Liver (tissue), 9 donors: ENCODE data around the gene TEX19. TPM values are rescaled to one million over a fixed set of nuclear protein-coding genes. Genes with fewer than 3 reads are reported as not detected.

Experiments
- DNase-seq: peaks from one replicate; pipeline ENCODE4 v3.0.0-alpha.2; 2017; ENCODE audit warnings: low spot score
- H3K27ac ChIP-seq, 2 donors: one replicate each; pipeline ENCODE4 v1.7.0; 2013; ENCODE audit warnings: inconsistent platforms in 2 of 2, low read length in 2 of 2, control low read depth in 1 of 2, low read depth in 1 of 2, mild to moderate bottlenecking in 1 of 2
- H3K27me3 ChIP-seq, 4 donors: one replicate each; pipeline versions ENCODE4 v1.6.1 to v1.7.0; 2013; ENCODE audit warnings: low read length in 3 of 4, inconsistent platforms in 1 of 4, mild to moderate bottlenecking in 1 of 4, moderate library complexity in 1 of 4; ENCODE audit not compliant: control insufficient read depth in 4 of 4, insufficient read depth in 4 of 4
- H3K36me3 ChIP-seq, 4 donors: one replicate each; pipeline versions ENCODE4 v1.6.1 to v1.7.0; 2013; ENCODE audit warnings: low read length in 3 of 4, mild to moderate bottlenecking in 3 of 4, low read depth in 1 of 4, moderate library complexity in 1 of 4; ENCODE audit not compliant: control insufficient read depth in 4 of 4, insufficient read depth in 3 of 4
- H3K4me1 ChIP-seq, 4 donors: one replicate each; pipeline versions ENCODE4 v1.6.1 to v1.7.0; 2013; ENCODE audit warnings: low read length in 3 of 4, mild to moderate bottlenecking in 3 of 4, moderate library complexity in 1 of 4; ENCODE audit not compliant: control insufficient read depth in 4 of 4, insufficient read depth in 4 of 4
- H3K4me3 ChIP-seq, 3 donors: one replicate each; pipeline versions ENCODE4 v1.6.1 to v1.7.0; 2013; ENCODE audit warnings: low read length in 3 of 3, control low read depth in 1 of 3, low read depth in 1 of 3, mild to moderate bottlenecking in 1 of 3
- H3K9ac ChIP-seq, 2 donors: one replicate each; pipeline ENCODE4 v1.7.0; 2013; ENCODE audit warnings: low read length in 2 of 2, mild to moderate bottlenecking in 2 of 2, moderate library complexity in 2 of 2, control low read depth in 1 of 2, low read depth in 1 of 2
- H3K9me3 ChIP-seq, 4 donors: one replicate each; pipeline versions ENCODE4 v1.6.1 to v1.7.0; 2013; ENCODE audit warnings: low read length in 3 of 4; ENCODE audit not compliant: control insufficient read depth in 4 of 4
- CTCF ChIP-seq: fragments of 150-350 bp; IDR thresholded peaks from 2 replicates; pipeline ENCODE4 v1.5.1; 2017; ENCODE audit warnings: improper control_type of control experiment, low read depth, low read length; ENCODE audit not compliant: missing input control
- EGR1 ChIP-seq, 2 donors: IDR thresholded peaks; 2 replicates each; pipeline ENCODE4 v1.6.1; 2016 to 2018; ENCODE audit warnings: antibody characterized with exemption in 2 of 2, low read depth in 2 of 2
- FOXA2 ChIP-seq: IDR thresholded peaks from 2 replicates; pipeline ENCODE4 v1.6.1; 2016; ENCODE audit warnings: antibody characterized with exemption
- JUND ChIP-seq, 2 donors: IDR thresholded peaks; 2 replicates each; pipeline ENCODE4 v1.6.1; 2016; ENCODE audit warnings: antibody characterized with exemption in 2 of 2
- MAX ChIP-seq: IDR thresholded peaks from 2 replicates; pipeline ENCODE4 v1.6.1; 2016; ENCODE audit warnings: antibody characterized with exemption
- RAD21 ChIP-seq, 2 donors: IDR thresholded peaks; 2 replicates each; pipeline ENCODE4 v1.6.1; 2016; ENCODE audit warnings: antibody characterized with exemption in 2 of 2, mild to moderate bottlenecking in 2 of 2
- REST ChIP-seq: IDR thresholded peaks from 2 replicates; pipeline ENCODE4 v1.6.1; 2016; ENCODE audit warnings: antibody characterized with exemption, mild to moderate bottlenecking
- RXRA ChIP-seq, 2 donors: IDR thresholded peaks; 2 replicates each; pipeline ENCODE4 v1.6.1; 2017 to 2018; ENCODE audit warnings: antibody characterized with exemption in 2 of 2, mild to moderate bottlenecking in 1 of 2
- SP1 ChIP-seq: IDR thresholded peaks from 2 replicates; pipeline ENCODE4 v1.6.1; 2018; ENCODE audit warnings: antibody characterized with exemption, mild to moderate bottlenecking
- TAF1 ChIP-seq: conservative IDR thresholded peaks from 2 replicates; pipeline ENCODE4 v1.6.1; 2016; ENCODE audit warnings: antibody characterized with exemption, mild to moderate bottlenecking
- WGBS: extraction: QIAGEN DNeasy Blood & Tissue Kit; methylation state at CpG from one replicate; pipeline ENCODE4 v1.1.7; 2013; 5-methylcytosine and 5-hydroxymethylcytosine counted together
- polyA plus RNA-seq, 2 donors: library from polyadenylated mRNA; stranded (reverse) in 1 of 2; unstranded in 1 of 2; fragments of 200-250 nt in 1 of 2; fragments of >200 nt in 1 of 2; fragmentation: Nextera tagmentation in 1 of 2; extraction: Ambion mirVana in 1 of 2; gene quantifications; one replicate each; pipeline versions ENCODE4 v1.2.1 to v1.2.3, GENCODE V29; 2013 to 2015
- total RNA-seq, 2 donors: library from RNA; depleted of rRNA; stranded (reverse); fragments of >200 nt; gene quantifications; one replicate each; pipeline ENCODE4 v1.2.3, GENCODE V29; 2014
- donor health status: healthy.
- donor health status: healthy.
- donor health status: healthy.
- donor health status: healthy.
- donor health status: healthy.

Gene TEX19
- total and polyA plus RNA-seq, 4 donors = 0.14 TPM; not detected in 3

- H3K4me3 ChIP-seq = no peak overlapping the region
- no peaks in the 10 kb centered on the region for H3K27me3 ChIP-seq
- H3K9me3 ChIP-seq = no peaks in the 10 kb centered on the region
- TF ChIP-seq REST (peak; percentile 73), CTCF (peak; percentile 97), JUND (IDR thresholded peaks at IDR 0.05) (no peak), RAD21 (IDR thresholded peaks at IDR 0.05) (peak; percentile 91 to 98)
- H3K4me1 ChIP-seq = peaks cover 0 to 4% (median 1%) of the 10 kb centered on the region in 4 donors
- no peak overlapping the region for H3K9ac ChIP-seq
- peak; percentile 86 for DNase-seq
- H3K36me3 ChIP-seq = no peaks in the 10 kb centered on the region
- WGBS = 43% methylated on average over 26 of the region's 26 CpGs
- no peak overlapping the region for H3K27ac ChIP-seq
Measured at GRCh38 chr17:82351713-82352488, 7.1 kb upstream of the TEX19 start.

- DNase-seq = no peak
- Histone ChIP-seq H3K9ac (no peak overlapping the region), H3K4me1 (peaks cover 0 to 4% (median under 1%) of the 10 kb centered on the region in 4 donors), H3K27me3 (no peaks in the 10 kb centered on the region), H3K4me3 (no peak overlapping the region), H3K36me3 (no peaks in the 10 kb centered on the region), H3K27ac (no peak overlapping the region), H3K9me3 (no peaks in the 10 kb centered on the region)
- WGBS = 90% methylated on average over 8 of the region's 8 CpGs
- TF ChIP-seq RXRA (IDR thresholded peaks at IDR 0.05) = no peak
- no peak for TF ChIP-seq TAF1
- no peak for TF ChIP-seq CTCF
- no peak for TF ChIP-seq FOXA2
- TF ChIP-seq EGR1 (IDR thresholded peaks at IDR 0.05; ENCODE audit: low read depth in 2 of 2) = no peak
- no peak for TF ChIP-seq MAX
- TF ChIP-seq SP1 = no peak
Measured at GRCh38 chr17:82353484-82353883, 5.6 kb upstream of the TEX19 start.
